Progenitor cell of endocrine pancreas (in vitro differentiated cells): ENCODE measurements around the gene PDK4. TPM values are rescaled to one million over a fixed set of nuclear protein-coding genes. Genes with fewer than 3 reads are reported as not detected.
A peak's percentile ranks its signal among the peaks of the same experiment; 100 is the strongest.

Source experiments
- DNase-seq: peaks from one replicate; pipeline ENCODE4 v3.0.0; 2021; ENCODE audit warnings: low spot score; ENCODE audit not compliant: unreplicated experiment
- H3K27ac Mint-ChIP-seq: 2 replicates; pipeline ENCODE4 v1.8.0; 2021; ENCODE audit warnings: mild to moderate bottlenecking, moderate library complexity, mixed read lengths
- H3K27me3 Mint-ChIP-seq: 2 replicates; pipeline ENCODE4 v1.8.0; 2021; ENCODE audit warnings: mixed read lengths
- H3K36me3 Mint-ChIP-seq: 2 replicates; pipeline ENCODE4 v1.8.0; 2022; ENCODE audit warnings: mixed read lengths; ENCODE audit not compliant: insufficient read depth
- H3K4me1 Mint-ChIP-seq: 2 replicates; pipeline ENCODE4 v1.8.0; 2021; ENCODE audit warnings: low read depth, mixed read lengths
- H3K4me3 Mint-ChIP-seq: 2 replicates; pipeline ENCODE4 v1.8.0; 2021; ENCODE audit warnings: low read depth, mild to moderate bottlenecking, moderate library complexity, mixed read lengths
- H3K9me3 Mint-ChIP-seq: 2 replicates; pipeline ENCODE4 v1.8.0; 2021; ENCODE audit warnings: low read depth, mixed read lengths
- total RNA-seq: library from RNA; stranded (reverse); gene quantifications from 2 replicates; pipeline ENCODE4 v1.2.1, GENCODE V29; 2021
- TF ChIP-seq, protein P1 (sequence below): fragments of 200-600 bp; sonication (generic); IDR thresholded peaks from one replicate; pipeline ENCODE4 v1.5.0; 2021; ENCODE audit warnings: antibody characterized with exemption, mild to moderate bottlenecking; ENCODE audit not compliant: unreplicated experiment

The PDK4 gene
- total RNA-seq, 1 donor from 2014 or later = 29.1 TPM

DNA sequence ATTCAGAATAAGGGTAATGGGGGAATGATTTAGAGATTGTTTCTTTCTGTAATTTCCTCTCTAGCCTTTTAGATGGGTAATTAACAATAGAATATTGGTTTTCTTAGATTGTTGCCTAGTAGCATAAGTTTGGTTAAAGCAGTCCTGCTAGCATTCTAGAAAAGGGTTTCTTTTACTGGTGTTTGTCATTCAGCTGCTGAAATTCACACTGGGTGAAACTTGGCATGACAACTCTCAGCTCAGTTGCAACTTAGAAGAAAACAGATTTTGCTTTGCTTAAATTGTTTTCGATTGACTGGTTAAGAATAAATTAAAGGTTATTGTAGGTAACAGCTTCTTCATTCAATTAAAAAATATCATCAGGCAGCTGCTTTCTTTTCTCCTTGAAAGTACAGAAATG lies 25.1 kb upstream of the PDK4 start:
- DNase-seq = no peak
- Mint-ChIP-seq H3K27ac (peak overlapping the region; percentile 4), H3K9me3 (peaks cover 8% of the 10 kb centered on the region), H3K4me3 (no peak overlapping the region), H3K4me1 (peaks cover 16% of the 10 kb centered on the region), H3K36me3 (no peaks in the 10 kb centered on the region), H3K27me3 (no peaks in the 10 kb centered on the region)
- TF ChIP-seq, protein P1, sequence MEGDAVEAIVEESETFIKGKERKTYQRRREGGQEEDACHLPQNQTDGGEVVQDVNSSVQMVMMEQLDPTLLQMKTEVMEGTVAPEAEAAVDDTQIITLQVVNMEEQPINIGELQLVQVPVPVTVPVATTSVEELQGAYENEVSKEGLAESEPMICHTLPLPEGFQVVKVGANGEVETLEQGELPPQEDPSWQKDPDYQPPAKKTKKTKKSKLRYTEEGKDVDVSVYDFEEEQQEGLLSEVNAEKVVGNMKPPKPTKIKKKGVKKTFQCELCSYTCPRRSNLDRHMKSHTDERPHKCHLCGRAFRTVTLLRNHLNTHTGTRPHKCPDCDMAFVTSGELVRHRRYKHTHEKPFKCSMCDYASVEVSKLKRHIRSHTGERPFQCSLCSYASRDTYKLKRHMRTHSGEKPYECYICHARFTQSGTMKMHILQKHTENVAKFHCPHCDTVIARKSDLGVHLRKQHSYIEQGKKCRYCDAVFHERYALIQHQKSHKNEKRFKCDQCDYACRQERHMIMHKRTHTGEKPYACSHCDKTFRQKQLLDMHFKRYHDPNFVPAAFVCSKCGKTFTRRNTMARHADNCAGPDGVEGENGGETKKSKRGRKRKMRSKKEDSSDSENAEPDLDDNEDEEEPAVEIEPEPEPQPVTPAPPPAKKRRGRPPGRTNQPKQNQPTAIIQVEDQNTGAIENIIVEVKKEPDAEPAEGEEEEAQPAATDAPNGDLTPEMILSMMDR = no peak

DNA sequence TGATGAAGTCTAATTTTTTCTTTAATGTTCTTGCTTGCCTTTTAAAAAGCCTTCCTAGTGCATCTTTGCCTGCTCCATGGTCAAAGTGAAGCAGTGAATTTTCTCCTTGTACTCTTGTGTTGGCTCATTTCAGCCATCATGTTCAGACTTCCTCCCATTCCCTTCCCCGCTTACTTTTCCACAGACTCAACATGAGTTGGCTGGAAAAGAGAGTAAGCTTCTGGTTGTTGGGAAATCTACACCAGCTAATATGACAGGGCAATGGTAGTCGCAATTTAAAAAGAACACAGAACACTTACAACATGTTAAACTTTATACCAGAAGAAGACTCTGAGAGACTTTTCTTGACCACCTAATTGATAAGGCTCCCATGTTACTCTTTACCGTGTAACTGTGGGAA lies 24.3 kb upstream of the PDK4 start:
- no peak for DNase-seq
- H3K36me3 Mint-ChIP-seq = peaks cover 4% of the 10 kb centered on the region
- peak overlapping the region; percentile 17 for H3K27ac Mint-ChIP-seq
- H3K4me3 Mint-ChIP-seq = no peak overlapping the region
- peaks cover 16% of the 10 kb centered on the region for H3K4me1 Mint-ChIP-seq
- TF ChIP-seq, protein P1 = no peak
- H3K9me3 Mint-ChIP-seq = peaks cover 14% of the 10 kb centered on the region
- H3K27me3 Mint-ChIP-seq = no peaks in the 10 kb centered on the region

DNA sequence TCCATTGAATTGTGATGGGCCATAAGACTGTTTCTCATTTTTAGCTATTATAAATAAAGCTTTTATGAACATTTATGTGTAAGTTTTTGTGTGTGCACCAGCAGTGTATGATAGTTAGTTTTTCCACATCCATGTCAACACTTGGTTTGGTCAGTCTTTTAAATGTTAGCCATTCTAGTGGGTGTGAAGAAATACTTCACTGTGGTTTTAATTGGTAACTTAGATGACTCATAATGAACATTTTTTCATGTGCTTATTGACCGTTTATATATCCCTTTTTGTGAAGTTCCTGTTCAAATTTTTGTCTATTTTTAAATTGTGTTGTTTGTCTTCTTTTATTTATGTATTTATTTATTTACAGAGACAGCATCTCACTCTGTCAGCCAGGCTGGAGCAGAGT lies 23.6 kb upstream of the PDK4 start:
- Mint-ChIP-seq H3K4me1 (peaks cover 16% of the 10 kb centered on the region), H3K9me3 (peaks cover 21% of the 10 kb centered on the region), H3K4me3 (no peak overlapping the region), H3K27ac (no peak overlapping the region), H3K27me3 (no peaks in the 10 kb centered on the region), H3K36me3 (peaks cover 10% of the 10 kb centered on the region)
- TF ChIP-seq, protein P1 = no peak
- DNase-seq = no peak

DNA sequence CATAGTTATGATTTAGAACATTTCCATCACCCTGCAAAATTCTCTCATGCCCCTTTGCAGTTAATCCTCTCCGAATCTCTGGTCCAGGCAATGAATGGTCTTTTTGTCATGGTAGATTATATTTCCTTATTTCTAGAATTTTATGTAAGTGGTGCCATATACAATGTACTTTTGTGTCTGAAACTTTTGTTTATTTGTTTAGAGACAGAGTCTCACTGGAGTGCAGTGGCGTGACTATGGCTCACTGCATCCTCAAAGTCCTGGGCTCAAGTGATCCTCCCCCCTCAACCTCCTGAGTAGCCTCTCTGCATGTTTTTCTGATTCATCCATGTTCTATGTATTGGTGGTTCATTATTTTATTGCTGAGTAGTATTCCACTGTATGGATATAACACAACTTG lies 23.2 kb upstream of the PDK4 start:
- Mint-ChIP-seq H3K4me1 (peaks cover 16% of the 10 kb centered on the region), H3K9me3 (peaks cover 25% of the 10 kb centered on the region), H3K36me3 (peaks cover 12% of the 10 kb centered on the region), H3K27me3 (no peaks in the 10 kb centered on the region), H3K27ac (no peak overlapping the region), H3K4me3 (no peak overlapping the region)
- DNase-seq = no peak
- TF ChIP-seq, protein P1 = no peak

DNA sequence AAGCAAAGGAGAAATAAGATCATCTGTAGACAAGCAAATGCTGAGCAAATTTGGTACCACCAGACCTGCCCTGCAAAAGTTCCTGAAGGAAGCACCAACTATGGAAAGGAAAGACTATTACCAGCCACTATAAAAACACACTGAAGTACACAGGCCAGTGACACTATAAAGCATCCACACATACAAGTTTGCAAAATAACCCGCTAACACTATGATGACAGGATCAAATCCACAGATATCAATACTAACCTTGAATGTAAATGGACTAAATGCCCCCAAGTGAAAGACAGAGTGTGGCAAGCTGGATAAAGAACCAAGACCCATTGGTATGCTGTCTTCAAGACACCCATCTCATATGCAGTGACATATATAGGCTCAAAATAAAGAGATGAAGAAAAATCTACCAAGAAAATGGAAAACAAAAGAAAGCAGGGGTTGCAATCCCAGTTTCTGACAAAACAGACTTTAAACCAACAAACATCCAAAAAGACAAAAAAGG lies 18.2 kb upstream of the PDK4 start:
- Mint-ChIP-seq H3K27me3 (no peaks in the 10 kb centered on the region), H3K27ac (no peak overlapping the region), H3K9me3 (peaks cover 40% of the 10 kb centered on the region), H3K4me3 (no peak overlapping the region), H3K4me1 (peaks cover 29% of the 10 kb centered on the region), H3K36me3 (peaks cover 22% of the 10 kb centered on the region)
- TF ChIP-seq, protein P1 = no peak
- no peak for DNase-seq
